Panc1 (cell line): ENCODE results near the gene TEKT2. TPM values are rescaled to one million over a fixed set of nuclear protein-coding genes. Genes with fewer than 3 reads are reported as not detected.

Source experiments
- ATAC-seq: fragments of 200-7000 bp; cut with Tn5 transposase; 2 replicates; pipeline ENCODE4 v1.9.1; 2020; ENCODE audit warnings: mild to moderate bottlenecking, moderate library complexity
- BruUV-seq: library from RNA; stranded (reverse); fragments of 400-500 nt; replicated peaks from 2 replicates; lab custom pipeline; 2021; lab: Mats Ljungman, UMichigan
- CTCF ChIA-PET: fragments of 300-600 bp; sonication (Branson Sonifier 250); formaldehyde crosslinking; loops from one replicate; lab custom pipeline; 2022; ENCODE audit warnings: antibody characterized with exemption; lab: Charles Lee
- POLR2A ChIA-PET: fragments of 300-600 bp; sonication (Branson Sonifier 250); formaldehyde crosslinking; loops from one replicate; lab custom pipeline; 2022; ENCODE audit warnings: antibody characterized with exemption; lab: Charles Lee
- DNase-seq: peaks from one replicate; pipeline ENCODE4 v3.0.0-alpha.2; 2010; ENCODE audit warnings: low read depth, low spot score
- H3K27ac ChIP-seq: 2 replicates; pipeline ENCODE4 v1.5.1; 2011; ENCODE audit warnings: mild to moderate bottlenecking, low read length, inconsistent platforms
- H3K27me3 ChIP-seq: fragments of 200-500 bp; sonication (Bioruptor generic); 2 replicates; pipeline ENCODE4 v1.6.0; 2014; ENCODE audit warnings: low read length, inconsistent platforms; ENCODE audit not compliant: control insufficient read depth, insufficient read depth
- H3K36me3 ChIP-seq: fragments of 200-500 bp; sonication (Bioruptor generic); 2 replicates; pipeline ENCODE4 v1.5.1; 2014; ENCODE audit warnings: inconsistent platforms, mild to moderate bottlenecking, low read length, moderate library complexity; ENCODE audit not compliant: control insufficient read depth, insufficient read depth
- H3K4me1 ChIP-seq: 2 replicates; pipeline ENCODE4 v1.5.1; 2011; ENCODE audit warnings: inconsistent platforms, mild to moderate bottlenecking, low read length, moderate library complexity; ENCODE audit not compliant: control insufficient read depth, insufficient read depth
- H3K4me3 ChIP-seq, 2 experiments: 2 replicates each; pipeline ENCODE4 v1.5.1; 2011 to 2012; ENCODE audit warnings: low read depth in 2 of 2, low read length in 2 of 2, mild to moderate bottlenecking in 2 of 2, inconsistent platforms in 1 of 2, moderate library complexity in 1 of 2
- H3K9me3 ChIP-seq: fragments of 200-500 bp; sonication (Bioruptor generic); 2 replicates; pipeline ENCODE4 v1.5.1; 2014; ENCODE audit warnings: low read depth, mild to moderate bottlenecking, inconsistent platforms, low read length, moderate library complexity; ENCODE audit not compliant: control insufficient read depth, insufficient read depth
- CTCF ChIP-seq: fragments of 450-650 bp; IDR thresholded peaks from 2 replicates; pipeline ENCODE4 v1.5.1; 2017; ENCODE audit warnings: mild to moderate bottlenecking
- POLR2AphosphoS5 ChIP-seq: IDR thresholded peaks from 2 replicates; pipeline ENCODE4 v1.6.1; 2012; ENCODE audit warnings: mild to moderate bottlenecking, low read depth, low read length, moderate library complexity
- REST ChIP-seq, 2 experiments: IDR thresholded peaks; 2 replicates each; pipeline ENCODE4 v1.6.1; 2011 to 2012; ENCODE audit warnings: low read depth in 2 of 2, control low read depth in 1 of 2, low read length in 1 of 2, mild to moderate bottlenecking in 1 of 2, moderate library complexity in 1 of 2; ENCODE audit not compliant: insufficient read depth in 1 of 2
- SIN3A ChIP-seq: IDR thresholded peaks from 2 replicates; pipeline ENCODE4 v1.6.1; 2012; ENCODE audit warnings: low read depth, mild to moderate bottlenecking, low read length, moderate library complexity, borderline replicate concordance; ENCODE audit not compliant: insufficient read depth
- TCF7L2 ChIP-seq: IDR thresholded peaks from 2 replicates; pipeline ENCODE4 v1.6.1; 2011; ENCODE audit warnings: mild to moderate bottlenecking, low read depth, low read length, inconsistent platforms
- in situ Hi-C: cut with HindIII; loops from 2 replicates; pipeline ENCODE4 v1.10.0; 2016; ENCODE audit warnings: low sequenced_read_pairs, low pct_unique_long_range_greater_than_20kb
- intact Hi-C: fragments of 100-400 bp; cut with micrococcal nuclease; formaldehyde crosslinking; loops from one replicate; pipeline ENCODE4 v1.10.0; 2022; ENCODE audit not compliant: unreplicated experiment
- total RNA-seq: library from RNA; stranded (reverse); gene quantifications from one replicate; pipeline ENCODE4 v1.2.1, GENCODE V29; 2021; ENCODE audit not compliant: unreplicated experiment

TEKT2 gene
- total RNA-seq, 1 experiment from 2014 or later = 0.23 TPM

- ChIA-PET POLR2A (no interaction called here), CTCF (no interaction called here)
- no peaks in the 10 kb centered on the region; the same call in 1 of the 2 replicates for H3K4me1 ChIP-seq
- intact Hi-C loops (no loop called here), in situ Hi-C loops (no loop called here)
- no peaks in the 10 kb centered on the region for H3K9me3 ChIP-seq
- no TSS peak for BruUV-seq
- no peak overlapping the region for H3K4me3 ChIP-seq
- peaks cover 13% of the 10 kb centered on the region for H3K36me3 ChIP-seq
- ATAC-seq = no peak
- no peak overlapping the region for H3K27ac ChIP-seq
- TF ChIP-seq SIN3A (no peak), CTCF (no peak), REST (IDR thresholded peaks at IDR 0.05; ENCODE audit: insufficient read depth in 1 of 2, low read depth in 2 of 2, low read length in 1 of 2) (no peak), POLR2AphosphoS5 (no peak), TCF7L2 (no peak)
- no peak for DNase-seq
- no peaks in the 10 kb centered on the region for H3K27me3 ChIP-seq
These were observed 7.8 kb downstream of the TEKT2 start for GRCh38 chr1:36091698-36092097.

GRCh38 chr1:36092166-36092797 is 8.4 kb downstream of the TEKT2 start:
- no peak for DNase-seq
- ChIA-PET CTCF (no interaction called here), POLR2A (no interaction called here)
- Histone ChIP-seq H3K4me3 (no peak overlapping the region), H3K27me3 (no peaks in the 10 kb centered on the region), H3K4me1 (peaks cover 3% of the 10 kb centered on the region; the same call in 1 of the 2 replicates), H3K9me3 (no peaks in the 10 kb centered on the region), H3K36me3 (peaks cover 13% of the 10 kb centered on the region), H3K27ac (no peak overlapping the region)
- no peak for ATAC-seq
- BruUV-seq = no TSS peak
- intact Hi-C loops (no loop called here), in situ Hi-C loops (no loop called here)
- TF ChIP-seq REST (IDR thresholded peaks at IDR 0.05; ENCODE audit: insufficient read depth in 1 of 2, low read depth in 2 of 2, low read length in 1 of 2) = no peak
- no peak for TF ChIP-seq POLR2AphosphoS5
- TF ChIP-seq SIN3A = no peak
- TF ChIP-seq CTCF = no peak
- TF ChIP-seq TCF7L2 = no peak
